Mucosa of stomach (tissue), 1 donor: ENCODE data around the gene EML6.

Experiments used
- H3K27me3 ChIP-seq: one replicate; pipeline ENCODE4 v1.7.0; 2013; ENCODE audit warnings: mild to moderate bottlenecking, low read length; ENCODE audit not compliant: control insufficient read depth, insufficient read depth
- H3K36me3 ChIP-seq: one replicate; pipeline ENCODE4 v1.7.0; 2013; ENCODE audit warnings: low read length; ENCODE audit not compliant: control insufficient read depth, insufficient read depth
- H3K4me1 ChIP-seq: one replicate; pipeline ENCODE4 v1.7.0; 2013; ENCODE audit warnings: mild to moderate bottlenecking, low read length; ENCODE audit not compliant: control insufficient read depth, insufficient read depth
- H3K4me3 ChIP-seq: one replicate; pipeline ENCODE4 v1.7.0; 2013; ENCODE audit warnings: low read length
- H3K9ac ChIP-seq: one replicate; pipeline ENCODE4 v1.7.0; 2013; ENCODE audit warnings: mild to moderate bottlenecking, low read length, moderate library complexity
- H3K9me3 ChIP-seq: one replicate; pipeline ENCODE4 v1.7.0; 2013; ENCODE audit warnings: mild to moderate bottlenecking, low read length, moderate library complexity; ENCODE audit not compliant: control insufficient read depth
- donor health status: Pancreatic carcinoma.

EML6 gene

GRCh38 chr2:55014962-55015939 is 291.8 kb downstream of the EML6 start:
- H3K4me3 ChIP-seq = no peak overlapping the region
- no peak overlapping the region for H3K9ac ChIP-seq
- peaks cover 35% of the 10 kb centered on the region for H3K4me1 ChIP-seq
- no peaks in the 10 kb centered on the region for H3K36me3 ChIP-seq
- H3K27me3 ChIP-seq = no peaks in the 10 kb centered on the region
- H3K9me3 ChIP-seq = no peaks in the 10 kb centered on the region

- Histone ChIP-seq H3K9me3 (no peaks in the 10 kb centered on the region), H3K4me1 (peaks cover 26% of the 10 kb centered on the region), H3K9ac (no peak overlapping the region), H3K36me3 (no peaks in the 10 kb centered on the region), H3K27me3 (no peaks in the 10 kb centered on the region), H3K4me3 (no peak overlapping the region)
Observed at GRCh38 chr2:55017428-55017827, 294.0 kb downstream of the EML6 start.

GRCh38 chr2:55017880-55018279 is 294.4 kb downstream of the EML6 start:
- no peaks in the 10 kb centered on the region for H3K36me3 ChIP-seq
- H3K4me1 ChIP-seq = peaks cover 22% of the 10 kb centered on the region
- H3K4me3 ChIP-seq = no peak overlapping the region
- no peaks in the 10 kb centered on the region for H3K9me3 ChIP-seq
- no peak overlapping the region for H3K9ac ChIP-seq
- no peaks in the 10 kb centered on the region for H3K27me3 ChIP-seq

- Histone ChIP-seq H3K4me3 (no peak overlapping the region), H3K4me1 (peaks cover 18% of the 10 kb centered on the region), H3K9ac (no peak overlapping the region), H3K36me3 (no peaks in the 10 kb centered on the region), H3K9me3 (no peaks in the 10 kb centered on the region), H3K27me3 (no peaks in the 10 kb centered on the region)
Observed at GRCh38 chr2:55018619-55019018, 295.2 kb downstream of the EML6 start.

- Histone ChIP-seq H3K9me3 (no peaks in the 10 kb centered on the region), H3K4me3 (no peak overlapping the region), H3K36me3 (no peaks in the 10 kb centered on the region), H3K9ac (no peak overlapping the region), H3K27me3 (no peaks in the 10 kb centered on the region), H3K4me1 (peaks cover 13% of the 10 kb centered on the region)
Observed at GRCh38 chr2:55019526-55020258, 296.2 kb downstream of the EML6 start.
